Parathyroid adenoma (tissue), 2 donors: Measurements from ENCODE around the gene WDR44.

Experiments
- H2AFZ ChIP-seq: fragments of 300-600 bp; sonication (generic); one replicate; pipeline ENCODE4 v1.7.0; 2017; ENCODE audit warnings: antibody characterized with exemption, mild to moderate bottlenecking
- H3K27ac ChIP-seq: fragments of 300-600 bp; sonication (generic); one replicate; pipeline ENCODE4 v1.7.0; 2017
- H3K27me3 ChIP-seq: fragments of 300-600 bp; sonication (generic); one replicate; pipeline ENCODE4 v1.7.0; 2017; ENCODE audit warnings: low read length; ENCODE audit not compliant: control insufficient read depth, insufficient read depth
- H3K36me3 ChIP-seq: fragments of 300-600 bp; sonication (generic); one replicate; pipeline ENCODE4 v1.7.0; 2017; ENCODE audit warnings: low read length; ENCODE audit not compliant: control insufficient read depth, insufficient read depth
- H3K4me1 ChIP-seq: fragments of 300-600 bp; sonication (generic); one replicate; pipeline ENCODE4 v1.7.0; 2017; ENCODE audit warnings: control low read depth
- H3K4me2 ChIP-seq: fragments of 300-600 bp; sonication (generic); one replicate; pipeline ENCODE4 v1.7.0; 2017; ENCODE audit warnings: low read length
- H3K4me3 ChIP-seq: fragments of 300-600 bp; sonication (generic); one replicate; pipeline ENCODE4 v1.7.0; 2017; ENCODE audit warnings: low read depth, low read length
- H3K79me2 ChIP-seq: fragments of 300-600 bp; sonication (generic); one replicate; pipeline ENCODE4 v1.7.0; 2017; ENCODE audit warnings: control low read depth
- H3K9ac ChIP-seq: fragments of 300-600 bp; sonication (generic); one replicate; pipeline ENCODE4 v1.7.0; 2017; ENCODE audit warnings: mild to moderate bottlenecking
- H3K9me3 ChIP-seq: fragments of 300-600 bp; sonication (generic); one replicate; pipeline ENCODE4 v1.7.0; 2017; ENCODE audit warnings: low read length; ENCODE audit not compliant: control insufficient read depth
- CTCF ChIP-seq: fragments of 300-600 bp; sonication (generic); IDR thresholded peaks from one replicate; pipeline ENCODE4 v1.7.0; 2017; ENCODE audit warnings: antibody characterized with exemption, mild to moderate bottlenecking
- donor health status: primary hyperparathyroidism.

WDR44 gene

GRCh38 chrX:118392716-118393115 lies 46.8 kb downstream of the WDR44 start:
- H3K9ac ChIP-seq: no peak overlapping the region
- H3K9me3 ChIP-seq: no peaks in the 10 kb centered on the region
- H3K36me3 ChIP-seq: no peaks in the 10 kb centered on the region
- H3K79me2 ChIP-seq: no peaks in the 10 kb centered on the region
- no peaks in the 10 kb centered on the region for H3K4me1 ChIP-seq
- H3K4me3 ChIP-seq: no peak overlapping the region
- no peak overlapping the region for H2AFZ ChIP-seq
- no peaks in the 10 kb centered on the region for H3K27me3 ChIP-seq
- H3K27ac ChIP-seq: no peak overlapping the region
- H3K4me2 ChIP-seq: no peak overlapping the region
- TF ChIP-seq CTCF: no peak

GRCh38 chrX:118396113-118396512 lies 50.2 kb downstream of the WDR44 start:
- Histone ChIP-seq H3K79me2 (no peaks in the 10 kb centered on the region), H3K27me3 (no peaks in the 10 kb centered on the region), H3K36me3 (no peaks in the 10 kb centered on the region), H3K4me2 (no peak overlapping the region), H3K9ac (no peak overlapping the region), H3K4me1 (no peaks in the 10 kb centered on the region), H3K4me3 (no peak overlapping the region), H3K27ac (no peak overlapping the region), H2AFZ (no peak overlapping the region), H3K9me3 (no peaks in the 10 kb centered on the region)
- no peak for TF ChIP-seq CTCF

- no peaks in the 10 kb centered on the region for H3K36me3 ChIP-seq
- no peak overlapping the region for H2AFZ ChIP-seq
- H3K9ac ChIP-seq: no peak overlapping the region
- TF ChIP-seq CTCF: no peak
- no peaks in the 10 kb centered on the region for H3K27me3 ChIP-seq
- no peak overlapping the region for H3K4me2 ChIP-seq
- H3K79me2 ChIP-seq: no peaks in the 10 kb centered on the region
- no peaks in the 10 kb centered on the region for H3K9me3 ChIP-seq
- no peak overlapping the region for H3K27ac ChIP-seq
- H3K4me3 ChIP-seq: no peak overlapping the region
- no peaks in the 10 kb centered on the region for H3K4me1 ChIP-seq
Measured at GRCh38 chrX:118418811-118419251, 72.9 kb downstream of the WDR44 start.

- H3K27ac ChIP-seq: no peak overlapping the region
- H3K79me2 ChIP-seq: no peaks in the 10 kb centered on the region
- no peak overlapping the region for H3K4me2 ChIP-seq
- no peak for TF ChIP-seq CTCF
- no peak overlapping the region for H2AFZ ChIP-seq
- no peaks in the 10 kb centered on the region for H3K4me1 ChIP-seq
- H3K4me3 ChIP-seq: no peak overlapping the region
- H3K27me3 ChIP-seq: no peaks in the 10 kb centered on the region
- H3K9ac ChIP-seq: no peak overlapping the region
- no peaks in the 10 kb centered on the region for H3K36me3 ChIP-seq
- H3K9me3 ChIP-seq: no peaks in the 10 kb centered on the region
Measured at GRCh38 chrX:118420462-118420861, 74.6 kb downstream of the WDR44 start.

GRCh38 chrX:118423558-118423957 lies 77.7 kb downstream of the WDR44 start:
- H3K27me3 ChIP-seq: no peaks in the 10 kb centered on the region
- no peak overlapping the region for H3K27ac ChIP-seq
- H3K4me3 ChIP-seq: no peak overlapping the region
- no peaks in the 10 kb centered on the region for H3K4me1 ChIP-seq
- no peak overlapping the region for H2AFZ ChIP-seq
- H3K9me3 ChIP-seq: no peaks in the 10 kb centered on the region
- no peak for TF ChIP-seq CTCF
- no peaks in the 10 kb centered on the region for H3K36me3 ChIP-seq
- no peak overlapping the region for H3K4me2 ChIP-seq
- H3K79me2 ChIP-seq: no peaks in the 10 kb centered on the region
- no peak overlapping the region for H3K9ac ChIP-seq
